GOT3 (cell line): ENCODE data around the gene WDR1.

ENCODE experiments used
- DNase-seq: peaks from one replicate; lab custom pipeline; 2025; ENCODE audit warnings: mixed read lengths; lab: John Stamatoyannopoulos, UW

Gene WDR1

DNA sequence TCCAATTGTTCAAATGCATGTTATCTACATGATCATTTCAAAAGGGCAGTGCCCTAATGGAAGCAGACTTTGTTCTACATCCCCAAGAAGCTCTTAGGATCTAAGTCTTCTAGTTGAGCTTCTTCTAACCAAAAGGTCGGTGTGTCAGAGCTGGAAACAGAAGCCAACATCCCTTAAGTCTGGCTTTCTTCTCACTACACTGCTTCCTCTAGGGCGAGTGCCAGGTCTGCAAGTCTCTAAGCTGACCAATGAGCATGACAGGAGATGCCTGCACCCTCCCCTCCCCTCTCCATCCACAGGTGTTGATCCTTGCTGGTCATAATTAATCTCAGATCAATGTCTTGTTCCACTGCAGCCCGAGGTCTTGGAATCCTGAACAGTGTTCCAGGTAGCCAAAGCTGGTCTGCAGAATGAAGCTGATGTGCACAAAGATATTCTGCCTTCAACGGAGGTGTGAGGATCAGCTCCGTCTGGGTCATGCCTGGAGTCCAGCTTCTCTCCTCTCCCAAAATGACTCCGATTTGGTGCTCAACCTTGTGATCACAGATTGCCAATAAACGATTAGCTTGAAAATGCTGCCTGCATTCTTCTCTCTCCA, 44.1 kb downstream of the WDR1 start:
- DNase-seq, result no peak

DNA sequence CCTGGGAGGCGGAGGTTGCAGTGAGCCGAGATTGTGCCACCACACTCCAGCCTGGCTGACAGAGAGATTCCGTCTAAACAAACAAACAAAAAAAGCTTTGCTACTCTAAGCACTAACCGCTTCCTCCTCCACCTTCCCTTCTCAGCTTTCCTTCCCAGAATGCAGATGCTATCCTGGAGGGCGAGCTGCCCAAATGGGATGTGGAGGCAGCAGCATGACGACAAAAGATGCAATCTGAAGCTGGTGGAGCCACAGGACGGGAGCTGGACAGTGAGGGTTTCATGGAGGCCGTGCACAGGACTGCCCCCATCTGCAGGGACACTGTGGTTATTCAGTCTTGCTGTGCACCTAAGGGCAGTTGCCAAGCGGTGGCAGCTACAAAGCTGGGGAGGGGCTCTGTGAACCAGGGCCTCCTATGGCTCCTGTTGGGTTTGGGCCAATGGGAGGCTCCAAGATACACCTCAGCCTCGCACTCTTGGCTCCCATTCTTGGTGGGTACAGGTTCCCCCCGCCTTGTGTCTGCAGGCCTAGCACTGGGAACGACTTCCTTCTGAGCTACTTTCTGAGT, 47.4 kb downstream of the WDR1 start:
- no peak for DNase-seq

GRCh38 chr4:10066670-10067651, 49.6 kb downstream of the WDR1 start:
- DNase-seq, result no peak

DNA sequence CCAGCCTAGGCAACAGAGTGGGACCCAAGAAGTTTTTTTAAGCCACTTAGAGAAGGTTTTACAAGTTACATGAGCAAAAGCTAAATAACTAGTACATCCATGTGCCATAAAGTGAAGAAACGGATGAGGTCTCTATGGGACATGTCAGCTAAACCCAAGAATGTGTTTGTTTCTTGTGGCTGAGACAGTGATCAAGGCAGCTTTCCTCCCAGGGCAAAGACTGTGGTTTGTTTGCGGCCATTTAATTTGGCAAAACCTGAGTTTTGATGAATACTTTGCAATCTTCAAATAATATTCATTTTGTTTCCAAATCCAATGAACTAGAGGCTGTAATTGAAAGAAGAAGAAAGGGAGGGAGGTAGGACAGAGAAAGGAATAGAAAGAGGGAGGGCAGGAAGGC, 50.4 kb downstream of the WDR1 start:
- DNase-seq, result no peak

- DNase-seq, result no peak
Observed at GRCh38 chr4:10063544-10064300, 52.9 kb downstream of the WDR1 start.

DNA sequence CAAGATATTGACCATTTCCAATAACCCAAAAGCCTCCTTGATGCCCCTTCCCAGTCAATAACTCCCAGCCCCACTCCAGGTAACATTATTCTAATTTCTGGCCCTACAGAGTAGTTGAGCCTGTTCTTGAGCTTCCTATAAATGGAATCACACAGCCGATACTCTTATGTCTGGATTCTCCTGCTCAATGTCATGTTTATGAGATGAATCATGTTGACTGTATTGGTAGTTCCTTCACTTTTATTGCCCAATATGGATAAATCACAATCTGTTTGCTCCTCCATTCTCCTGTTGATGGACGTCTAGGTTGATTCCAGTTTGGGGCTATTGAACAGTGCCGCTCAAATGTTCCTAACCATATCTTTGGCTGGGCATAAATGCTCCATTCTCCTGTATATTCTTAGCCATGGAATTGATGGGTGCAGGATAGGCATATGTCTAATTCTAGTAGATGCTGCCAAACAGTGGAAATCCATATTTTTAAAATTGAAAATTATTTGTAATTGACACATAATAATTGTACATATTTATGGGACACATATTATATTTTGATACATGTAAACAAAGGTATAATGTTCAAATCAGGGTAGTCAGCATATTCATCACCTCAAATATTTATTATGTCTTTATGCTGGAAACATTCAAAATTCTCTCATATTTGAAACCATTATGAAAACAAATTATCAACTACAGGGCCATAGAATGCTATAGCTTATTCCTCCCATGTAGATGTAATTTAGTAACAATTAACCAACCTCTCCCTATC, 54.8 kb downstream of the WDR1 start:
- no peak for DNase-seq

GRCh38 chr4:10058371-10058770, 58.2 kb downstream of the WDR1 start:
- DNase-seq, result no peak

GRCh38 chr4:10057023-10057395, 59.6 kb downstream of the WDR1 start:
- DNase-seq, result no peak

DNA sequence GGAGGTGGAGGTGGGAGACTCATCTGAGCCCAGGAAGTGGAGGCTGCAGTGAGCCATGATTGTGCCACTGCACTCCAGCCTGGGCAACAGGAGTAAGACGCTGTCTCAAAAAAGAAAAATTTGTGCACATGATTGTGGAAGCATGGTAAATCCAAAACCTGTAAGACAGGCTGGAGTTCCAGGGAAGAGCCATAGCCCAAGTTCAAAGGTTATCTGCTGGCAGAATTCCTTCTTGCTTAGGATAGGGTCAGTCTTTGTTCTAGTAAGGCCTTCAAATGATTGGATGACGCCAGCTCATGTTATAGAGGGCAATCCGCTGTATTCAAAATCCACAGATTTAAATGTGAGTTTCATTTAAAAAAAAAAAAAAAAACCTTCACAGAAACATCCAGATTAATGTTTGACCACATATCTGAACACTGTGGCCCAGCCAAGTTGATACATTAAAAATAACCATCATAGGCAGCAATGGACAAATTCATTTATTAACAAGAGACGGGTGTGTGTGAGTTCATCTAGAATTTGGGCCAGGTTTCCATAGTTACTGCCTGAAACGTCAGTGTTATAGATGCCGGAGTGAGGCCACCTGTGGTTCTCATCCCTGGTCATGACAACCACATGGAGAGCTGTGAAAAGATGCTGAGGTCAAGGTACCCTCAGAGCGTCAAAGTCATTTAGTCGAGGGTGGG, 60.1 kb downstream of the WDR1 start:
- no peak for DNase-seq

- no peak for DNase-seq
Observed at GRCh38 chr4:10055871-10056270, 60.7 kb downstream of the WDR1 start.

- no peak for DNase-seq
Observed at GRCh38 chr4:10054571-10055041, 62.0 kb downstream of the WDR1 start.

DNA sequence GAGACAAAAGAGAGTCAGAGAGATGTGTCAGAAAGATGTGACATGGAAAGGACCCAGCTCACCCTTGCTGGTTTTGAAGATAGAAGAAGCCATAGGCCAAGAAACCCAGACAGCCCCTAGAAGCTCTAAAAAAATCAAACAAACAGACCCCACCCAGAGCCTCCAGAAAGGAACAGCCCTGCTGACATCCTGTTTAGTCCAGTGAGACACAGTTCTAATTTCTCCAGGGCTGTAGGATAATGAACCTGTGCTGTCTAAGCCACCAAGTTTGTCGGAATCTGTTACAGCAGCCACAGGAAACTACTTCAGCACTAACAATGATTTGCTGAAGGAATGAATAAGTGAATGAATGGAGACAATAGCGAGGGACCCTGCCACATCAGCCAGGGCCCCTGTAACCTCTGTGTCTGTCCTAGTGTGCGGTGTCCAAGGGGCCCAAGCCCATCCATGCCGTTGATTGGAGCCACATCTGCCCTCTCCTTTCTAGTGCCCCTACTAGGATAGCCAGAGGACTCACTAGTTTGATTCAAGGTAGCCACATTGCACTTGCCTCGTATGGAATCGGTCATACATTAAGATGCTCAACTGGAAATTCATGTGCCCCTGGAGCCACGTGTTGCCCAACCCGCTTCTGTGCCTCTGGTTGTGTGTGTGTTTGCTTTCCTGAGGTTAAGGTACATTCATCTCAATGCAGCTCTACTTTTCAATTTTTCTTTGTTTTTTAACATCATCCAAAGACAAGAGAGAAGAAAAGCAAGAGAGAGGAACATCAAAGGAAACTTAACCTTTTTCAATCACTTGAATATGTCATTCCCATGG, 62.8 kb downstream of the WDR1 start:
- no peak for DNase-seq

GRCh38 chr4:10051517-10052135, 65.0 kb downstream of the WDR1 start:
- no peak for DNase-seq

GRCh38 chr4:10050721-10051120, 65.9 kb downstream of the WDR1 start:
- no peak for DNase-seq

DNA sequence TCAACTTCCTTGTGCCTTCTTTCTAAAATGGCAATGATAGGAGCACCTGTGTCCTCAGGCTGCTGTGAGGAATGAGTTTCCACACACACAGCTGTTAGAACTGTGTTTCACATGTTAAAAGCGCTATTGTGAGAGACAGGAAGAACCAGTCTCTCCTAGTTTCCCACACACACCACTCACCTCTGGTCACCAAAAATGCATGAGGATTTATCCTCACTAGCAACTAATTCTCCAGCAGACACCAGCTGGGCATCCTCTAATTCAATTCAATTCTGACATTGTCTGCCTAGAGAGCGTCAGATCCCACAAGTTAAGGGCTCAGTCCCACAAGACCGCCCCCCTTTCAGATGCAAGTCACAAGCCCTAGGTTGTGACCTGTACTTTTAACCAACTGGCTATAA, 66.3 kb downstream of the WDR1 start:
- DNase-seq, result no peak

GRCh38 chr4:10048941-10049697, 67.5 kb downstream of the WDR1 start:
- DNase-seq, result no peak

- no peak for DNase-seq
Observed at GRCh38 chr4:10047967-10048366, 68.6 kb downstream of the WDR1 start.

GRCh38 chr4:10046471-10046870, 70.1 kb downstream of the WDR1 start:
- no peak for DNase-seq

GRCh38 chr4:10045481-10045880, 71.1 kb downstream of the WDR1 start:
- DNase-seq, result no peak
